Type B pancreatic cell (in vitro differentiated cells): ENCODE data around the gene PET117. TPM values are rescaled to one million over a fixed set of nuclear protein-coding genes. Genes with fewer than 3 reads are reported as not detected.

Experiments
- DNase-seq: peaks from one replicate; pipeline ENCODE4 v3.0.0; 2021; ENCODE audit warnings: mixed read lengths; ENCODE audit not compliant: unreplicated experiment; ENCODE audit errors: extremely low spot score
- H3K27ac Mint-ChIP-seq: 2 replicates; pipeline ENCODE4 v1.8.0; 2021; ENCODE audit warnings: mild to moderate bottlenecking, mixed read lengths
- H3K27me3 Mint-ChIP-seq: 2 replicates; pipeline ENCODE4 v1.8.0; 2021; ENCODE audit warnings: mixed read lengths
- H3K36me3 Mint-ChIP-seq: 2 replicates; pipeline ENCODE4 v1.8.0; 2021; ENCODE audit warnings: mixed read lengths
- H3K4me1 Mint-ChIP-seq: one replicate; pipeline ENCODE4 v1.8.0; 2021; ENCODE audit warnings: mixed read lengths; ENCODE audit not compliant: unreplicated experiment
- H3K4me3 Mint-ChIP-seq: 2 replicates; pipeline ENCODE4 v1.8.0; 2021; ENCODE audit warnings: mild to moderate bottlenecking, mixed read lengths
- H3K9me3 Mint-ChIP-seq: 2 replicates; pipeline ENCODE4 v1.8.0; 2021; ENCODE audit warnings: mixed read lengths
- total RNA-seq: library from RNA; stranded (reverse); gene quantifications from 2 replicates; pipeline ENCODE4 v1.2.1, GENCODE V29; 2021; ENCODE audit warnings: low replicate concordance
- TF ChIP-seq, protein P1 (sequence below): fragments of 200-600 bp; sonication (generic); conservative IDR thresholded peaks from 2 replicates; pipeline ENCODE4 v1.5.0; 2021; ENCODE audit warnings: antibody characterized with exemption, mild to moderate bottlenecking

PET117 gene
- total RNA-seq, 1 donor from 2014 or later = 17.8 TPM

- TF ChIP-seq, protein P1, sequence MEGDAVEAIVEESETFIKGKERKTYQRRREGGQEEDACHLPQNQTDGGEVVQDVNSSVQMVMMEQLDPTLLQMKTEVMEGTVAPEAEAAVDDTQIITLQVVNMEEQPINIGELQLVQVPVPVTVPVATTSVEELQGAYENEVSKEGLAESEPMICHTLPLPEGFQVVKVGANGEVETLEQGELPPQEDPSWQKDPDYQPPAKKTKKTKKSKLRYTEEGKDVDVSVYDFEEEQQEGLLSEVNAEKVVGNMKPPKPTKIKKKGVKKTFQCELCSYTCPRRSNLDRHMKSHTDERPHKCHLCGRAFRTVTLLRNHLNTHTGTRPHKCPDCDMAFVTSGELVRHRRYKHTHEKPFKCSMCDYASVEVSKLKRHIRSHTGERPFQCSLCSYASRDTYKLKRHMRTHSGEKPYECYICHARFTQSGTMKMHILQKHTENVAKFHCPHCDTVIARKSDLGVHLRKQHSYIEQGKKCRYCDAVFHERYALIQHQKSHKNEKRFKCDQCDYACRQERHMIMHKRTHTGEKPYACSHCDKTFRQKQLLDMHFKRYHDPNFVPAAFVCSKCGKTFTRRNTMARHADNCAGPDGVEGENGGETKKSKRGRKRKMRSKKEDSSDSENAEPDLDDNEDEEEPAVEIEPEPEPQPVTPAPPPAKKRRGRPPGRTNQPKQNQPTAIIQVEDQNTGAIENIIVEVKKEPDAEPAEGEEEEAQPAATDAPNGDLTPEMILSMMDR = no peak
- no peak for DNase-seq
- Mint-ChIP-seq H3K4me3 (peak overlapping the region; percentile 82), H3K27me3 (no peaks in the 10 kb centered on the region), H3K4me1 (peaks cover 27% of the 10 kb centered on the region), H3K9me3 (no peaks in the 10 kb centered on the region), H3K27ac (peak overlapping the region; percentile 6), H3K36me3 (peaks cover 18% of the 10 kb centered on the region)
Measured at GRCh38 chr20:18139832-18140231, 2.2 kb downstream of the PET117 start.

- Mint-ChIP-seq H3K27ac (peak overlapping the region; percentile 82), H3K9me3 (no peaks in the 10 kb centered on the region), H3K27me3 (no peaks in the 10 kb centered on the region), H3K36me3 (peaks cover 27% of the 10 kb centered on the region), H3K4me1 (peaks cover 17% of the 10 kb centered on the region), H3K4me3 (peak overlapping the region; percentile 53)
- DNase-seq = no peak
- TF ChIP-seq, protein P1 = no peak
Measured at GRCh38 chr20:18144541-18145099, 7.0 kb downstream of the PET117 start.

GRCh38 chr20:18154342-18154741, 16.7 kb downstream of the PET117 start:
- H3K27ac Mint-ChIP-seq = no peak overlapping the region
- no peaks in the 10 kb centered on the region for H3K4me1 Mint-ChIP-seq
- no peak overlapping the region for H3K4me3 Mint-ChIP-seq
- no peak for DNase-seq
- H3K9me3 Mint-ChIP-seq = no peaks in the 10 kb centered on the region
- peaks cover 20% of the 10 kb centered on the region for H3K36me3 Mint-ChIP-seq
- H3K27me3 Mint-ChIP-seq = no peaks in the 10 kb centered on the region
- TF ChIP-seq, protein P1 = no peak

- Mint-ChIP-seq H3K27me3 (no peaks in the 10 kb centered on the region), H3K27ac (no peak overlapping the region), H3K4me3 (no peak overlapping the region), H3K9me3 (no peaks in the 10 kb centered on the region), H3K36me3 (peaks cover 20% of the 10 kb centered on the region), H3K4me1 (no peaks in the 10 kb centered on the region)
- TF ChIP-seq, protein P1 = no peak
- DNase-seq = no peak
Measured at GRCh38 chr20:18156045-18156444, 18.4 kb downstream of the PET117 start.

GRCh38 chr20:18164356-18164755, 26.7 kb downstream of the PET117 start:
- no peaks in the 10 kb centered on the region for H3K27me3 Mint-ChIP-seq
- H3K4me3 Mint-ChIP-seq = no peak overlapping the region
- peaks cover 11% of the 10 kb centered on the region for H3K4me1 Mint-ChIP-seq
- no peak overlapping the region for H3K27ac Mint-ChIP-seq
- TF ChIP-seq, protein P1 = no peak
- H3K36me3 Mint-ChIP-seq = peaks cover 52% of the 10 kb centered on the region
- H3K9me3 Mint-ChIP-seq = no peaks in the 10 kb centered on the region
- no peak for DNase-seq

DNA sequence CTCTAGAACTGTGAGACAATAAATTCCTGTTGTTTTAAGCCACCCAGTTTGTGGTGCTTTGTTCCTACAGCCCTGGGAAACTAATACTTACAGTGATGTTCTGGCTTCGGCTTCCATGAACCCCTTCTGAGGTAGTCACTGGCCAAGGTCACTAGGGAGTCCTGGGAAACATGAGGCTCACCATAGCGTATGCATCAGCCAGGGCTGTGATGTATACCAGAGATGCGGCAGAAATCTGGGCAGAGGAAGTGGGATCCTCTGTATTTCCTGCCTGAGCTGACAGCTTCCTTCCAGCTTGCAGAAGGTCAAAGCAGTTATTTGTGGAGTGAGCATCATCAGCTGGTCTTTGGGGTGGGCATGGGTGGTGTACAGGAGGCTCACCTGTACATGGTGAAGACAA, 27.9 kb downstream of the PET117 start:
- TF ChIP-seq, protein P1 = no peak
- no peak for DNase-seq
- Mint-ChIP-seq H3K27me3 (no peaks in the 10 kb centered on the region), H3K4me3 (no peak overlapping the region), H3K36me3 (peaks cover 54% of the 10 kb centered on the region), H3K27ac (no peak overlapping the region), H3K4me1 (peaks cover 11% of the 10 kb centered on the region), H3K9me3 (no peaks in the 10 kb centered on the region)
